ENCODE data around the gene GPRIN2.

The GPRIN2 gene

DNA sequence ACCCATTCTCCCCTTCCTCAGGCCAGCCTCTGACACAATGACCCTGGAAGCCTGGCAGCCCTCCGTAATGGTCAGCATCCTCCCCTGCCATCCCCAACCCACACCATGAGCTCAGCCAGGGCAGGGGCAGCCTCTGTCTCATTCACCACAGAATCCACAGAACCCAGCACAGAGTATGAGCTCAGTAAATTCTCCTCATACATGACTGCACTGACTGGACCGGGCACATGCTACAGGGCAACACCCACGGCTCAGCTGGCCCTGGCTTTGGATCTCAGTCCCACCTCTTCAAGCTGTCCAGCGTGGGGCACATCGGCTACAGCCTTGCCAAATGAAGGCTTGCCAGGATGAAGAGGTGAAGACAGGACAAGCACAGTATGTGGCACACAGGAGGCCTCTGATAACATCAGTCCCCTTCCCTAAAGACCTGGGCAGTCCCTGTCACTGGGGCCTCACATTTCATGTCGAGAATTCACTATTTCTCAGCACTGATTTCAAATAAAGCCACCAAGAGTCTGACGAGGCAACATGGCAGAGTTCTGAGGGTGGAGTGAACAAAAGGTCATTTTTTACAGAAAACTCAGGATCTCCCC lies 7.9 kb downstream of the GPRIN2 start:
- no peak for DNase-seq

DNA sequence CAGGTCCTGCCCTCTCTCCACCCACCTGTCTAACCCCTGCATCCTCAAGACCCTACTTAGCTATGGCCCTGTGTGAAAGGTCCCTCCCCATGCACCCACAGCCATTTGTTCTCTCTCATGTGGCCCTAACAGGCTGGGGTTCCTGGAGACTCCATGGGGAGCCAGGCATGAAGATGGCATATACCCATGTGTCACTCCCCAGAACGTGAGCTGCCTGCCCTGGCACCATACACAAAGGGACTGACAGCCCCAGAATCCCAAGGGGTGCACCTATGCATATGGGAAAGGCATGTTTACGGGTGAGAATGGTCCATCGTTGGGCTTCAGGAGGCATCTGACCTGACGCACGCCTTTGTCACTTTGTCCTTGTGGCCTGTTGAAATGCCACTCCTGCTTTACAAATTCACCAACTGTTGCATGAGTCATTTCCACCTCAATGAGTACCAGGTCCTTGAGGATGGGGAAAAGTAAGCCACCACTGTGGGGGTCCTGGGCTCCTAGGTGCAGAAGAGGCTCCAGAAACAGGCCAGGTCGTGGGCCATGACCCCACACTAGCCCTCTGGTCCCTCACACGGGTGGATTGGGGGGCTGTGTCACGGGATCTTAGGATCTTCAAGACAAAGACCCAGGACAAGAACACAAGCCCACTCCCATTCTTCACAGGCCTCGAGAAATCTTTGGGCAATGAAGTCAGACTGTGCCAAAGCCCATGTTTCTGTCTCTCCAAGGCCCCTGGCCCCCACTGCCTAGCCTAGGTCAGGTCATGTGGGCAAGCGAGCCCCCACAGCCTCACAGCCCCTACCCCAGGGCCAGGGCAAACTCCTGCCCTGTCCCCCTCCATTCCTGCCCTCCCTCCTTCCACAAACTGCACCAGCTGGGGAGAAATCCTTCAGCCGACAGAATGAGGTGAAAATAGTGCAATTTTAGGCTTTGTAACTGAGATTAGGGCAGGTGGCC lies 8.6 kb downstream of the GPRIN2 start:
- no peak for DNase-seq

DNA sequence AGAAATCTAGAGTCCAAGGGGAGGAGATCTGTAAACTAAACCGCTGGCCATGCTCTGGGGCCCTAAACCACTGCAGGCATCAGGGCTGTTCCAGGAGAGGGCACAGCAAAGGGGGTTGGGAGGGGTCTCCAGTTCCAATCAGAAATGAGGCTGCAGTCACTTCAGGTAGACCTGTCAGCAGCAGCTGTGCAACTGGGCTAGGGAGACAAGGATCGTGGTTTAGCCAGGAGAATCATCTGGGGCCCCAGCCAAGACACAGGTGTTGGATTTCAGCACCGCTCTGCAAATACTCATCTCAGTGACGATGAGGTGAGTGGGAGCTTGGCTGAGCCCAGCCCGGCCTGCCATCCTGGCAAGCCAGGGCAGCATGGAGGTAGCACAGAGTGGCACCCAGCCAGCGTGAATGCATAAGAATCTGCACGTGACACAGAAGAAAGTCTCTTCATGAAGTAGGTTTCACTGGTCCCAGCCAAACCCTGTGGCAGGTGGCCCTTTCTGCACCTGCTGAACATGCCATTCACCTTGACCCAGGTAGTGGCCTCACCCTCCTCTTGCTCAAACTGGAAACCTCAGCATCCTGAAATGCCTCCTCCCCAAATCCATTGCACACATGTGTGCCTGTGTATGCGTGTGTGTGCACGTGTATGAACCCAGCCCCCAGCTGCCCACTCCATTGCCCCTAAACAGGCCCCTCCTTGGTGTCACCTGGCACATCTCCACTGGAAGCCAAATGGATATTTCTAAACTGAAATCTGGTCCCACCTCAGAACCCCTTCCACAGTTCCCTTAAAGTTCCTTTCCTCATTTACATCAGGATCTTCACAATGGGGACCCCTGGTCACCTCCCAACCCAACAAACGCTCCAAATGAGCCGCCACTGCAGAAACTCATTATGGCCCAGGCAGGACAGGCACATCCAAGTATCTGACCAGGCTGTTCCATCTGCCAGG lies 9.6 kb downstream of the GPRIN2 start:
- DNase-seq: no peak

DNA sequence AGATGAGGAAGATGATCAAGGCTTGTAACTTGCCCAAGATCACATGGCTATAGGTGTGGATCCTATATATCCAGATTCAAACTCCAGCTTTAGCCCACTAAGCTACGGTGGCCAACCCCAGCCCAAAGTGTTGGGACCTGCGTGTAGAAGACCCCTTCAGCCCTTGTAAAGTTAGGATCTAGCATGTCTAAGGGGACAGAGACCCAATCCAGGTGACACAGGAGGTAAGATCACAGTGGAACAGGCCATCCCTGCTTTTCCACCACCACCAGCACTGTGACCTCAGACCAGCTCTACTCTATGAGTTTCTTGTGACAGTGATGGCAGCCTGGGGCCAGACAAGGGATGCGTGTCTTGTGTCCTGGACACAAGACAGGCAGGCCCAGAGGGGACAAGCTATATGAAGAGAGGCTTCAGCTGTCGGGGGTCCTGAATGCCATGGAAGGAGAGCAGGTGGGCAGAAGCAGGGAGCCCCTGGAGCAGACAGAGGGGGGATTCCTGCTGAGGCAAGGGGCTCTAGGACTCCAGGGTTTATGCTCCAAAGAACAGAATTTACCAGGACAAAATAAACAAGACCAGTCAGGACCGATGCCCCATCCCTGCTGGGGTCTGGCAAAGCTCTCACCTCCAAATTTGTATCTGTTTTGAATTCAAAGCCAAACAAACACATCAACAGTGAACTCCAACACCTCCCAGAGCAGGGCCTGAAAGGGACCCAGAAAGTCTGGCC lies 10.4 kb downstream of the GPRIN2 start:
- DNase-seq: no peak

DNA sequence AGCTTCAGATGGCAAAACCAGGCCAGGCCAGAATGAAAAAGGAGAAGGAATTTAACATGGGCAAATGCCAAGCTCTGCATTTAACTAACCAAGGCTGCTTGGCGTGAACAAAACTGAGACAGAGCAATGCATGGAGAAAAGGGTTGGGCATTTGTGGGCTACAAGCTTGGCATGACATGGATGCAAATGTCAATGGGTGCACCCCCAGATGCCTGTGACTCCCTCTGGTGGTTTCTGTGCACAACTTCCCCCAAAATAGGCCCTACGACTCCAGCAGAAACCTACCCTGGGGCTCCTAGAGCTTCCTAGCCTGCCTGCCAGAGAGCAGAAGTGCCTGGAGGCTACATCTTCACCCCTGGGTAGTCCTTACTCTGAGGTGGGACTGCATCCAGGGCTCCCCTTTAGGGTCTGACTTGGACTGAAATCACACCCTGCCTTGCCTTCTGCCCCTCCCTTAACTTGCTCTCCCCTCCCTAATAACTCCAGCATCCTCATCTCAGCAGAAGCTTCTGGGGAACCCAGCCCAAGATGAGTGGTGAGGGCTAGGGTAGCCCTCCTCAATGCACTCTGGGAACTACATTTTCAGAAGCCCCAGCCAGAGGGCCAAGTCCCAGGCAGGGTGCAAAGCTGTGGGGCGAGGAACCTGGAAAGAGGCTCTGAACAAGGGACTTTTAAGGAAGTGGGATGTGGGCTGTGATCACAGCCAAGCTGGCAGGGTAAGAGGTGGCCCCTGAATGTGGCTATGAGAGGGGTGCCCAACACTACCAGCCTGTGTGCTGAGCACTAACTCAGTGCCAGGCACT lies 11.3 kb downstream of the GPRIN2 start:
- DNase-seq: peak; percentile 20

DNA sequence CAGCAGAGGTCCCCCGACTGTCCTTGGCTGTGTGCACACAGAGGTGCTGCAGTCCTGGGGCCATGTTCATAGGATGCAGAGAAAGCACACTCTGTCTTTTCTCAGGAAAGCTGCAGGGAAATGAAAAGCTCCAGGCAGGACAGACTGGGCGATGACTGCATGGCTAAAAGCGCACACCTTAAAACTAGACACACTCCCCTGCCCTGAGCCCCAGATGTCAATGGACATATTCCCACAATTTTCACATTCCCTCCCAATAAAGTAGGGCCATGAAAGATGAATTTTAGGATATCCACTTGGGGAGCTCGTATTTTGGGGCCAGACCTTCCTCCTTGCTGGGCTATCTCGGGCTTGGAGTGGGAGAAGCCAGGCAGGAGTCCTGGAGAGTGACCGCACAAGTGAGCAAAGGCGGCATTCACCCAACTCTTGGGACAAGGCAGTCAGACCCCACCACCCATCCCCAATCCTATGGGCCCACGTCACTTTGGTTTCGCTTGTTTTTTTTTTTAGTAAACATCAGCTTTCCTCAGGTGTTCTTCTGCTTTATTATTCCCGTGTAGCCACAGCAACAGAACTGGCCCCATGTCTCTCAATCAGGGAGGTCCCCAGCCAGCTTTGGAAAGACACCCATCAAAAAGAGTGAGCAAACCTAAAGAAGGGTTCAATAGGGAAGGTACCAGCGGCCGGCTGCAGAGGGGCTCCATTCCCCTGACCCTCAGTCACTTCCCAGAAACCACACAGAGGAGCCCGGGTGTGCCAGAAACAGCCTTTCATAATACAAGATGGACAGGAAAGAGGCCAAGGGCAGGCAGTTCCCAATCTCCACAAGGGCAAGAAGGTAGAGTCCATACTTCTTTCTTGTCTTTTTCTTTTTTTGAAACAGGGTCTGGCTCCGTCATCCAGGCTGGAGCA lies 12.7 kb downstream of the GPRIN2 start:
- no peak for DNase-seq

DNA sequence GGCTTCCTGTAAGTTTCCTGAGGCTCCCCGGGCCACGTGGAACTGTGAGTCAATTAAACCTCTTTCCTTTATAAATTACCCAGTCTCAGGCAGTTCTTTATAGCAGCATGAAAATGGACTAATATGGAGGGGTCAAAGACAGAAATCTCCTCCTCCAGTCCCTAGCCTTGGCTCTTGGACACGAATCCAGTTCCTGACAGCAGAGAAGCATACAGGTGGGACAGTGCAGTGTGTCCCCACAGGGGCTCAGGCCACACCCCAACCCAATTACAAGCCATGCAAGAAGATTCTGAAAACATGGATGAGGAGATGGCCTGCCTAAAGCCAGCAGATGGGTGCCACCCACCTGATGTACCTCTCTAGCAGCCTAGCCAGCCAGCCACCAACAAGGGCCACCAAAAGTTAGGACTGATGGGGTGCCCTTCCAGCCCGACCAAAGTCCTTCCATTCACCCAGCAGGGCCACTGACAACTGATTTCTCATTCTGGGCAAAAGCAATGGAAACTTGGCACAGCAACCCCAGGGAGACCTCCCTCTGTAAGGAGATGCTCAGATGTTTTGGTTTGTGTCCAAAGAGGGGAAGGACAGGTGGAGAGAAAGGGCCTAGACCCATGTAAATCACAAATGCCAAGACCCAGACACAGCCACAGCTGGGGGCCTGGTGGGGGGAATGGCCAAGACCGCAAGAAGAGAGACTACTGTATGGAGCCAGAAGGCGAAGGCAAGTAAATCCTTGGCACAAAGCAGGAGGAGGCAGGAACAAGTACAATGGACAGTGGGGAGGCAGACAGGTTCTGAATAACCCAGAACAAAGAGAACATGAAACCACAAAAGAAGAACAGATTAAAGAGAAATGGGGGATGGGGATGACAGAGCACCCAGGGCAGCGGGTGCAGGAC lies 13.6 kb downstream of the GPRIN2 start:
- DNase-seq: no peak

DNA sequence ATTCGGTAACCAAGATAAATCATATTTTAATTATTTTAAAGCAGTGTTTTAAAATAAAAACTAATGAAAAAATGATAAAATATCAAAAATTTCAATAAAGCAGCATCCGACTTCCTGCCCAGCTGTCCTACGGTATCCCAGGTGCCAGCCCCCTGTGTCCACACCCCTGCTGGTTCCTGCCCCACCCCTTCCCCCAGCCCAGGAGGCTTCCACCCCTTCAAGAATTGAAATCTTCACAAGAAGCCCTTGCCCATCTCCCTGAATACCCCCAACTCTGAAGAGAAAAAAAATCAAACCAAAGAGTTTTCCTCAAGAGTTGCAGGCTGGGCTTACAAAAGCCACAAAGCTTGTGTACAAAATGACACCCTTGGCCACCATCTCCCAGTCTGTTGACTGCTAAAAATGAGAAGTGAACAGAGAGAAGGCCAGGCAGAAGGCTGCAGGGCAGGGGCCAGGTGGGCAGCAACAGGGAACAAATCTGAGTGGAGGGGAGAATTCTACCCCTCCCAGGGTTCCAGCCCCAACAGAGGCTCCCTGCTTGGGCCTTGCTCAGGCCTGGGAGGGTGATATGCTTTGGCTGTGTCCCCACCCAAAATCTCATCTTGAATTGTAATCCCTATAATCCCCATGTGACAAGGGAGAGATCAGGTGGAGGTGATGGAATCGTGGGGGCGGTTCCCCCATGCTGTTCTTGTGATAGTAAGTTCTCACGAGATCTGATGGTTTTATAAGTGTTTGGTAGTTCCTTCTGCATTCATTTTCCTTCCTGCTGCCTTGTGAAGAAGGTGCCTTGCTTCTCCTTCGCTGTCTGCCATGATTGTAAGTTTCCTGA lies 14.5 kb downstream of the GPRIN2 start:
- no peak for DNase-seq

DNA sequence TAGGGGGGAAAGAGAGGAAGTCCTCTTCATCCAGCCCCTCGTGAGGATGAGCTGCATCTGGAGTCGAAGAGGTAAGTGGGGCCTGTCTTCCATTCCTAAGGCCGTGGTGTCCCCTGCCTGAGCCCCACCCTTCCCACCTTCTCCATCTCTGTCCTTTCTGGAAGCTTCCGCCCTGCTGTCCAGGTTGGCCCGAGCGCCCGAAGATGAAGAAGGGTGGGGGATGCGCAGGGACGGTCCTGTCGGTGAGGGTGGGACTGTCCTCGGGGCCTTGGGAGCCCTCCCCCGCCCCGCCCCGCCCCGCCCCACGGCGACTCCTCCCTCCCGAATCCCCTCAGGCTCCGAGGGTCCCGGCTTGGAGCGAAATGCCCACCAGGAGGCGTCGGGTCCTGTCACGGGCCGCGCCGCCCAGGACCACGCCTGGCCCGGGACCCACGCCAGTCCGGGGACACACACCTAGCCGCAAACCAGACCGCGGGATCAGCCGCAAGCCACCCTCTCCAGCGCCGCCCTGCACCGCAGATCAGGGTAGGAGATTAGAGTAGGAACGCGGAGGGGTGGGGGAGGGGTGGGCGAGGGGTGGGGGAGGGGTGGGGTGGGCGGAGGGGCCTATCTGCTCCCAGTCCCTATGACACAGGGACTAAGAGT lies 15.3 kb downstream of the GPRIN2 start:
- peak; percentile 30 for DNase-seq

DNA sequence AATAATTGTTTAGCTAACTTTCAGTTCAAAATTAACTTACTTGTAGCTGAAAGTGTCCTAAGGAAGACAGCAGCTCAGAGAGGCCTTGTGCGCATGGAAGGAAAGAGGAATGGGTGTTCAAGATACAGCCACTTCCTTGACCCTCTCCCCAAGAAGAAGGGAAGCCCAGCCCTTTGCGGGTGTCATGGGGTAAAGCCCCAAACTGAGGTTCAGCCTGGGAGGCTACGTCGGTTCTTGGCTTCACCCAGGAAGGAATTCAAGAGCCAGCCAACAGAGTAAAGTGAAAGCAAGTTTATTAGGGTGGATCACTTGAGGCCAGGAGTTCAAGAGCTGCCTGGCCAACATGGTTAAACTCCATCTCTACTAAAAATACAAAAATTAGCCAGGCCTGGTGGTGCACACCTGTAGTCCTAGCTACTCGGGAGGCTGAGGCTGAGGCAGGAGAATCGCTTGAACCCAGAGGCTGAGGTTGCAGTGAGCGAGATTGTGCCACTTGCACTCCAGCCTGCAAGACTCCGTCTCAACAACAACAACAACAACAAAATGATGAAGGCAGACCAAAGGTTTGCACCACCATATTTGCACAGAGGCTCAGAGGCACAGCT lies 15.9 kb downstream of the GPRIN2 start:
- DNase-seq: no peak

DNA sequence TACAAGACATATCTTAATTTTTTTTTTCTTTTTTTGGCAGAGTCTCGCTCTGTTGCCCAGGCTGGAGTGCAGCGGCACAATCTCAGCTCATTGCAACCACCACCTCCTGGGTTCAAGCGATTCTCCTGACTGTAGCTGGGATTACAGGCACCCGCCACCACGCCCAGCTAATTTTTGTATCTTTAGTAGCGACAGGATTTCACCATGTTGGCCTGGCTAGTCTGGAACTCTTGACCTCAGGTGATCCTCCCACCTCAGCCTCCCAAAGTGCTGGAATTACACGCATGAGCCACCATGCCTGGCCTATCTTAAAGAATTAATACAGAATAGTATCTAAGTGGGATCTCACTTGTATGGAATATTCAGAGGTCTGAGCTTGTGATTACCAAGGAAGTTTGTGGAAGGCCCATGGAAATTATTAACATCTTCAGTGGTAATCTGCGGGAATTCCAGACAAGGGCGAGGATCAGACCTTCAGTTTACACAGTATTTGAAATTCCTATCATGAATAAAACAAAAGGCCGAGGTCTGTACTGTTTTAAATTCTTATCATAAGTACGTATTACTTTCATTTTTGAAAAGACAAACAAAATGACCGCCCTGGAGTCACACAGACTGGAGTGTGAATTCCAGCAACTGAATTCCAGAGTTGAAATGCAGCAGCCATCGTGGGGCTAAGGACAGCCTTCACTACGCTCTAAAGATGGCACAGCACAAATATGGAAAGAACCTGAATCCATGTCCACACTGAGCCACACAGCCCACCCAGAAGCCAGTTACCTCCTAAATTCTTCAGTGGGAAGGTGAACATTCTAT lies 16.7 kb downstream of the GPRIN2 start:
- no peak for DNase-seq

DNA sequence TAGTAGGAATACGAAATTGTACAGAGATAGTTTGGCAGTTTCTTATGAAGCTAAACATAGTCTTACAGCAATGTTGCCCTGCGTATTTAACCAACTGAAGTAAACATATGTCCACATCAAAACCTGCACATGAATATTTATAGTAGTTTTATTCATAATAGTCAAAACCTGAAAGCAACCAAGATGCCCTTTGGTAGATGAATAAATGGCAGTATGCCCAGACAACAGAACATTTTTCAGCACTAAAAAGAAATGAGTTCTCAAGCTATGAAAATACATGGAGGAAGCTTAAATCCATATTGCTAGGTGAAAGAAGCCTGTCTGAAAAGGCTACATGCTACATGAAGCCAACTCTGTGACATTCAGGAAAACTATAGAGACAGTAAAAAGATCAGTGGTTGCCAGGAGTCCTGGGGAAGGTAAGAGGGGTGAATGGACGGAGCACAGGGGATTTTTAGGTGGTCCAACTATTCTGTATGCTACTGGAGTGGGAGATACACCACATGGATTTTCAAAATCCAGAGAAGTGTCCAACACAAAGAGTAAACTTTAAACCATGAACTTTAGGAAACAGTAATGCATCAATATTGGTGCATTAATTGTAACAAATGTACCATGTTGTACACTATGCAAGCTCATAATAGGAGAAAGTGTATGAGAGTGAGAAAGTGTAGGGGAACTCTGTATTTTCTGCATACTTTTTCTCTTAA lies 17.6 kb downstream of the GPRIN2 start:
- no peak for DNase-seq

DNA sequence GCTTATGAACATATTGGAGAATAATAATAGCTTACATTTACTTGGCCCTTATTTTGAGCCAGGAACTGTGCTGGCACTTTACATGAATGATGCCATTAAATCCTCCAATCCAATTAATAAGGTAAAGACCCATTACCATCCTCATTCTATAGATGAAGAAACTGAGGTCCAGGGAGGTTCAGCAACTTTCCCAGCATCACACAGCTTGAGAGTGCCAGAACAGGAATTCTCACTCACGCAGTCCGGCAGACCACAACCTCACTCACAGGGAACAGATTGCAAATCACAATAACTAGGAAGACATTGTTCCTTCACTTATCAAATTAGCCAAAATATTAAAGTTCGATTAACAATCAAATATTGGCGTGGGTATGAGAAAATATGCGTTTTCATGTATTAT lies 18.3 kb downstream of the GPRIN2 start:
- DNase-seq: no peak

DNA sequence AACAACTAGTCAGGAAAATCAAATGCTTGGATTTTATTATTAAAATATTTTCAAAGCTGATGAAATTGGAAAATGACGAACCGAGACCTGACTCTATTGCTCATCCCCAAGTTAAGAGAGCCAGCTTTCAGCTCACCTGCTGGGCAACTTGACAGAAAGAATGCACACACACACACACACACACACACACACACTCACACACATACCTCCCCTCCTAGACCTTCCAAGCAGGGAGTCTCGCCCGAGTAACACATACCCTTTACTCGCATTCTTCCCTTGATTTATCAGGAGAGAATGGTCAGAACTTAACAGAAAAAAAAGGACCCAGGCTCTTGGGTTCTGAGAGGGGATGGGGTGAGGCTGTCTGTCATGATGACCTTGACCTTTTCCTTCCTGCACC lies 19.1 kb downstream of the GPRIN2 start:
- DNase-seq: no peak

DNA sequence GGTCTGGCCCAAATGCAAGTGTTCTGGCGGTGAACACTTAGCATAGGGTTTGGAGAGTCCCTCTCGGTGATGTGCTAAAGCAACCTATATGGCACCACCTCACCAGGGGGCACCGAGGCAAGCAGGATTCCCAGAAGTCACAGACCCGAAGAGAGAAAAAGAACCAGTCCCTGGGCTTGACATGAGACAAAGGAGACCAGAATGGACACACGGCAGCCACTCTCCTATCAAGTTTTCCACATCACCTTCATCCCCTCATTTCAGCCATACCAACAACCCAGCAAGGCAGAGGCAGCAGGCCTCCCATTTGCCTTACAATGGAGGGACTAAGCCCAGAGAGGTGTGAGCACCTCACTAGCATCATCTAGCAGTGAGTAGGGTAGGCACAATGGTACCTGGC lies 19.7 kb downstream of the GPRIN2 start:
- no peak for DNase-seq

DNA sequence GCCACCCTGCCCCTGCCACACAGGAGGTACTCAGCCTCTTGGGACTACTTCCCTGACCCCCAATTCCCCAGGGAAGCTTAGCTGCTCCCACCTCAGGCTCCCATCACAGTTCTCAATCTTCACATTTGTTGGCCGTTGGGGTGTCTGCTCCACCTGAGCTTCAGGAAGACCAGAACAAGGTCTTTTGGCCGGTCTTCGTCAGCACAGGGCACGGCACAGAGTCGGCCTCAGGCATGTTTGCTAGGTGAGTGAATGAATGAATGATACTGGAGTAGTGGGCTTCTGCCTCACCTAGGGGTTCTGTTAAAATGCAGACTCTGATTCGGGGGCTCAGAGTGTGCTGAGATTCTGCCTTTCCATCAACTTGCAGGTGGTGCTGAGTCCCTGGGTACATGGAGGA lies 20.3 kb downstream of the GPRIN2 start:
- no peak for DNase-seq
